AG20443 (cell line): ENCODE measurements around the gene PRR5L.

Experiments used
- DNase-seq: peaks from one replicate; pipeline ENCODE4 v3.0.0; 2012; ENCODE audit warnings: low spot score, mixed read lengths

The PRR5L gene

GRCh38 chr11:36376888-36377758 is 81.0 kb downstream of the PRR5L start:
- peak; percentile 88 for DNase-seq

- no peak for DNase-seq
Observed at GRCh38 chr11:36377759-36378564, 81.9 kb downstream of the PRR5L start.

- no peak for DNase-seq
Observed at GRCh38 chr11:36379653-36380052, 83.6 kb downstream of the PRR5L start.

GRCh38 chr11:36380296-36381014 is 84.4 kb downstream of the PRR5L start:
- DNase-seq, result no peak

- no peak for DNase-seq
Observed at GRCh38 chr11:36381015-36381360, 84.9 kb downstream of the PRR5L start.

GRCh38 chr11:36383195-36383594 is 87.1 kb downstream of the PRR5L start:
- no peak for DNase-seq

GRCh38 chr11:36385121-36385970 is 89.3 kb downstream of the PRR5L start:
- no peak for DNase-seq

GRCh38 chr11:36386411-36386810 is 90.3 kb downstream of the PRR5L start:
- no peak for DNase-seq

- no peak for DNase-seq
Observed at GRCh38 chr11:36388071-36388470, 92.0 kb downstream of the PRR5L start.

GRCh38 chr11:36388951-36389350 is 92.9 kb downstream of the PRR5L start:
- no peak for DNase-seq

- no peak for DNase-seq
Observed at GRCh38 chr11:36389811-36390210, 93.7 kb downstream of the PRR5L start.

GRCh38 chr11:36390963-36391471 is 94.9 kb downstream of the PRR5L start:
- no peak for DNase-seq

GRCh38 chr11:36392196-36392595 is 96.1 kb downstream of the PRR5L start:
- no peak for DNase-seq

GRCh38 chr11:36394056-36394455 is 98.0 kb downstream of the PRR5L start:
- DNase-seq, result no peak

GRCh38 chr11:36394926-36395325 is 98.8 kb downstream of the PRR5L start:
- DNase-seq, result no peak

GRCh38 chr11:36395978-36396736 is 100.1 kb downstream of the PRR5L start:
- no peak for DNase-seq

GRCh38 chr11:36398231-36398953 is 102.3 kb downstream of the PRR5L start:
- no peak for DNase-seq

- DNase-seq, result no peak
Observed at GRCh38 chr11:36399236-36399635, 103.1 kb downstream of the PRR5L start.

GRCh38 chr11:36399745-36400144 is 103.7 kb downstream of the PRR5L start:
- no peak for DNase-seq
